Neural cell (in vitro differentiated cells): ENCODE measurements around the gene TENT4A. TPM values are rescaled to one million over a fixed set of nuclear protein-coding genes. Genes with fewer than 3 reads are reported as not detected.

Experiments used
- H2AFZ ChIP-seq: fragments of 200-600, 300-800 bp; sonication (generic), shearing (Covaris generic); 2 replicates; pipeline ENCODE4 v1.6.0; 2014; ENCODE audit warnings: low read depth, mild to moderate bottlenecking, antibody characterized with exemption, low read length, moderate library complexity
- H3F3A ChIP-seq: fragments of 200-600 bp; shearing (Covaris generic); 2 replicates; pipeline ENCODE4 v1.6.1; 2016; ENCODE audit warnings: mild to moderate bottlenecking, moderate library complexity, mixed read lengths, antibody characterized with exemption, low read length; ENCODE audit not compliant: insufficient read depth, poor library complexity, severe bottlenecking
- H3K27ac ChIP-seq: fragments of 200-600, 300-800 bp; sonication (generic), shearing (Covaris generic); 2 replicates; pipeline ENCODE4 v1.5.1; 2014; ENCODE audit warnings: mild to moderate bottlenecking, low read length, moderate library complexity
- H3K27me3 ChIP-seq: fragments of 300-800, 200-600 bp; sonication (generic), shearing (Covaris generic); 2 replicates; pipeline ENCODE4 v1.6.0; 2014; ENCODE audit warnings: mild to moderate bottlenecking, low read depth, low read length, moderate library complexity; ENCODE audit not compliant: insufficient read depth
- H3K36me3 ChIP-seq: fragments of 300-800, 200-600 bp; sonication (generic), shearing (Covaris generic); 2 replicates; pipeline ENCODE4 v1.5.1; 2014; ENCODE audit warnings: mild to moderate bottlenecking, antibody characterized with exemption, low read length, moderate library complexity; ENCODE audit not compliant: insufficient read depth
- H3K4me2 ChIP-seq: fragments of 300-800, 200-600 bp; sonication (generic), shearing (Covaris generic); 2 replicates; pipeline ENCODE4 v1.6.0; 2014; ENCODE audit warnings: mild to moderate bottlenecking, low read length
- H3K4me3 ChIP-seq: fragments of 300-800, 200-600 bp; sonication (generic), shearing (Covaris generic); 2 replicates; pipeline ENCODE4 v1.5.1; 2014; ENCODE audit warnings: mild to moderate bottlenecking, low read length, moderate library complexity
- H3K79me2 ChIP-seq: fragments of 200-600 bp; shearing (Covaris generic); replicated peaks from 2 replicates; pipeline ENCODE4 v1.6.0; 2014; ENCODE audit warnings: mild to moderate bottlenecking, low read length, moderate library complexity; ENCODE audit not compliant: insufficient read depth
- H3K9ac ChIP-seq: fragments of 300-800, 200-600 bp; sonication (generic), shearing (Covaris generic); 2 replicates; pipeline ENCODE4 v1.6.1; 2016; ENCODE audit warnings: mild to moderate bottlenecking, low read length, mixed read lengths
- H3K9me2 ChIP-seq: fragments of 200-600 bp; shearing (Covaris generic); 2 replicates; pipeline ENCODE4 v1.6.1; 2016; ENCODE audit warnings: mild to moderate bottlenecking, low read length, mixed read lengths; ENCODE audit not compliant: insufficient read depth
- H3K9me3 ChIP-seq: fragments of 200-600, 300-800 bp; sonication (generic), shearing (Covaris generic); 2 replicates; pipeline ENCODE4 v1.6.1; 2016; ENCODE audit warnings: mild to moderate bottlenecking, mixed run types, low read length, moderate library complexity, mixed read lengths
- H4K20me1 ChIP-seq: fragments of 200-600 bp; shearing (Covaris generic); 2 replicates; pipeline ENCODE4 v1.6.1; 2016; ENCODE audit warnings: mild to moderate bottlenecking, mixed run types; ENCODE audit not compliant: insufficient read depth
- EP300 ChIP-seq: fragments of 450-650 bp; conservative IDR thresholded peaks from 2 replicates; pipeline ENCODE4 v1.6.1; 2014; ENCODE audit warnings: antibody characterized with exemption, mild to moderate bottlenecking, moderate library complexity; ENCODE audit not compliant: poor library complexity, severe bottlenecking
- EZH2 ChIP-seq: fragments of 200-600, 300-800 bp; shearing (Covaris generic), sonication (generic); IDR thresholded peaks from 2 replicates; pipeline ENCODE4 v1.6.1; 2014; ENCODE audit warnings: antibody characterized with exemption, low read length, borderline replicate concordance, mild to moderate bottlenecking; ENCODE audit not compliant: insufficient read depth, poor library complexity, severe bottlenecking
- MXI1 ChIP-seq: fragments of 450-650 bp; conservative IDR thresholded peaks from 2 replicates; pipeline ENCODE4 v1.6.1; 2014; ENCODE audit warnings: antibody characterized with exemption, mild to moderate bottlenecking; ENCODE audit not compliant: poor library complexity, severe bottlenecking
- POLR2AphosphoS5 ChIP-seq: IDR thresholded peaks from 2 replicates; pipeline ENCODE4 v1.6.1; 2012
- RAD21 ChIP-seq: fragments of 450-650 bp; conservative IDR thresholded peaks from 2 replicates; pipeline ENCODE4 v1.6.1; 2014; ENCODE audit warnings: antibody characterized with exemption, mild to moderate bottlenecking, moderate library complexity
- SMC3 ChIP-seq: fragments of 450-650 bp; conservative IDR thresholded peaks from 2 replicates; pipeline ENCODE4 v1.6.1; 2014; ENCODE audit warnings: antibody characterized with exemption, mild to moderate bottlenecking, moderate library complexity; ENCODE audit not compliant: poor library complexity
- TAF1 ChIP-seq: IDR thresholded peaks from 2 replicates; pipeline ENCODE4 v1.6.1; 2012; ENCODE audit warnings: low read depth
- polyA plus RNA-seq: library from polyadenylated mRNA; depleted of rRNA; stranded (reverse); fragments of >200 nt; gene quantifications from 2 replicates; pipeline ENCODE4 v1.2.3, GENCODE V29; 2014
- TF ChIP-seq, protein P1 (sequence below): fragments of 450-650 bp; IDR thresholded peaks from 2 replicates; pipeline ENCODE4 v1.5.1; 2014; ENCODE audit warnings: antibody characterized with exemption, mild to moderate bottlenecking, moderate library complexity; ENCODE audit not compliant: poor library complexity, severe bottlenecking
- TF ChIP-seq, protein P2 (sequence below): IDR thresholded peaks from 2 replicates; pipeline ENCODE4 v1.6.1; 2012; ENCODE audit warnings: borderline replicate concordance

TENT4A gene
- polyA plus RNA-seq, 1 donor from 2014 or later = 12.1 TPM

DNA sequence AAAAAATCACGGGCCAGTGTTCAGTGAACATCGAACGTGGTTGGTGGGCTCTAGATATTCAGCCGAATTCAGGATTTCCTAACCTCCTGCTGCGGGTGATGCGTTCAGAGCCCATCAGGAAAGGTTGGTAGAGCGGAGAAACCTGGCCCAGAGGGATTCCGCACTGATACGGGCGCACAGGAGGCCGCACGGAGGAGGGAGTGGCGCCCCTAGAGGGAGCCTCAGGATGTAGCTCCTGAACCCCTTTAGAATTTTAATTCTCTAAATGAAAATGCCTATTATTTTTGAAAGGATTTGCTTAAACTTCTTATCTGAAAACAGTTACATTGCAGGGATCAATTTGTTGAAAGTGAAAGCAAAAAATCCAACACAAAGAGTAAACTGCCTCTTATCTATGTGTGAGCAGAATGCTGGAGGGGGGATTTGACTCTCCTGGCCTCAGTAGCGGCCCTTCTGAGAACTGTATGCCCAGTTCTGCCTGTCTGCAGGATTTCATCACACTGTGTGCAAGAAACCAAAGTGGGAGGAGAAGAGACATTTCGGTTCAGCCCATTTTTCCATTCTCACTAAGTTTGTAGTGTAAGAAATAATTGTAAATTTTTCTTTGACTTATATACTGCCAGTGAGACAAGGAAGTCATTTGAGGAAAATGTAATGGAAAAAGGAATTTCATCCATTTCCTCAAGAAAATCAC lies 75.9 kb downstream of the TENT4A start:
- TF ChIP-seq TAF1 = no peak
- TF ChIP-seq, protein P1, sequence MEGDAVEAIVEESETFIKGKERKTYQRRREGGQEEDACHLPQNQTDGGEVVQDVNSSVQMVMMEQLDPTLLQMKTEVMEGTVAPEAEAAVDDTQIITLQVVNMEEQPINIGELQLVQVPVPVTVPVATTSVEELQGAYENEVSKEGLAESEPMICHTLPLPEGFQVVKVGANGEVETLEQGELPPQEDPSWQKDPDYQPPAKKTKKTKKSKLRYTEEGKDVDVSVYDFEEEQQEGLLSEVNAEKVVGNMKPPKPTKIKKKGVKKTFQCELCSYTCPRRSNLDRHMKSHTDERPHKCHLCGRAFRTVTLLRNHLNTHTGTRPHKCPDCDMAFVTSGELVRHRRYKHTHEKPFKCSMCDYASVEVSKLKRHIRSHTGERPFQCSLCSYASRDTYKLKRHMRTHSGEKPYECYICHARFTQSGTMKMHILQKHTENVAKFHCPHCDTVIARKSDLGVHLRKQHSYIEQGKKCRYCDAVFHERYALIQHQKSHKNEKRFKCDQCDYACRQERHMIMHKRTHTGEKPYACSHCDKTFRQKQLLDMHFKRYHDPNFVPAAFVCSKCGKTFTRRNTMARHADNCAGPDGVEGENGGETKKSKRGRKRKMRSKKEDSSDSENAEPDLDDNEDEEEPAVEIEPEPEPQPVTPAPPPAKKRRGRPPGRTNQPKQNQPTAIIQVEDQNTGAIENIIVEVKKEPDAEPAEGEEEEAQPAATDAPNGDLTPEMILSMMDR = no peak
- Histone ChIP-seq H4K20me1 (no peaks in the 10 kb centered on the region), H3K4me3 (no peak overlapping the region), H3K9me3 (no peaks in the 10 kb centered on the region), H3K36me3 (no peaks in the 10 kb centered on the region), H3K79me2 (no peaks in the 10 kb centered on the region), H3K27ac (no peak overlapping the region), H3K4me2 (no peak overlapping the region), H3F3A (no peaks in the 10 kb centered on the region), H3K27me3 (no peaks in the 10 kb centered on the region), H3K9ac (no peak overlapping the region), H2AFZ (no peak overlapping the region), H3K9me2 (no peaks in the 10 kb centered on the region)

DNA sequence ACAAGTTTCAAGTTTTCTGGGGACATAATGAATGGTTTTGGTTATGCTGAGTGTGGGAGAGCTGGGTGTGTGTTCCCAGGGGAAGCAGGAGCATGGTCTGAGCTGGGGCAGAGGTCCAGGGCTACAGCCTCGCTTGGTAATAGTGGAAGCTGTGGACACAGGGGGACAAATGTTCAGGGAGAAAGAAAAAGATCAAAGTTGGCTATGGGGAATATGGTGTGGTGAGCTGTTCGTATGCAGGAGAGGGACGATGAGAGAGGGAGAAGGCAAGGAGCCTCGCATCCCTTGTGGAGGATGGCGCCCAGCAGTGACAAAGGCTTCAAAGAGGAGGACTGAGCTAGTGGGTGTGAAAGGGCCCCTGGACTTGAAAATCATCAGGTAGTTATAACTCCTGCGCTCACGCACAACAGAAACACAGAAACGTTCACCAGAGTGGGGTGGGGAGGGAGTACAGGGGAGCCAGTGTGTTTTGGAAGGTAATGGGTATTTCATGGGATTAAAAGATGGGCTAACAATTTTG lies 77.2 kb downstream of the TENT4A start:
- no peaks in the 10 kb centered on the region for H4K20me1 ChIP-seq
- H3K4me3 ChIP-seq = no peak overlapping the region
- H3K4me2 ChIP-seq = no peak overlapping the region
- H3F3A ChIP-seq = no peaks in the 10 kb centered on the region
- H3K36me3 ChIP-seq = no peaks in the 10 kb centered on the region
- no peak overlapping the region for H3K27ac ChIP-seq
- H3K79me2 ChIP-seq = no peaks in the 10 kb centered on the region
- H3K9me2 ChIP-seq = no peaks in the 10 kb centered on the region
- no peak overlapping the region for H2AFZ ChIP-seq
- no peaks in the 10 kb centered on the region for H3K27me3 ChIP-seq
- no peaks in the 10 kb centered on the region for H3K9me3 ChIP-seq
- TF ChIP-seq EP300 (no peak), SMC3 (no peak), MXI1 (no peak), EZH2 (no peak), TAF1 (no peak), RAD21 (no peak), POLR2AphosphoS5 (no peak)
- TF ChIP-seq, protein P1 = no peak
- TF ChIP-seq, protein P2, sequence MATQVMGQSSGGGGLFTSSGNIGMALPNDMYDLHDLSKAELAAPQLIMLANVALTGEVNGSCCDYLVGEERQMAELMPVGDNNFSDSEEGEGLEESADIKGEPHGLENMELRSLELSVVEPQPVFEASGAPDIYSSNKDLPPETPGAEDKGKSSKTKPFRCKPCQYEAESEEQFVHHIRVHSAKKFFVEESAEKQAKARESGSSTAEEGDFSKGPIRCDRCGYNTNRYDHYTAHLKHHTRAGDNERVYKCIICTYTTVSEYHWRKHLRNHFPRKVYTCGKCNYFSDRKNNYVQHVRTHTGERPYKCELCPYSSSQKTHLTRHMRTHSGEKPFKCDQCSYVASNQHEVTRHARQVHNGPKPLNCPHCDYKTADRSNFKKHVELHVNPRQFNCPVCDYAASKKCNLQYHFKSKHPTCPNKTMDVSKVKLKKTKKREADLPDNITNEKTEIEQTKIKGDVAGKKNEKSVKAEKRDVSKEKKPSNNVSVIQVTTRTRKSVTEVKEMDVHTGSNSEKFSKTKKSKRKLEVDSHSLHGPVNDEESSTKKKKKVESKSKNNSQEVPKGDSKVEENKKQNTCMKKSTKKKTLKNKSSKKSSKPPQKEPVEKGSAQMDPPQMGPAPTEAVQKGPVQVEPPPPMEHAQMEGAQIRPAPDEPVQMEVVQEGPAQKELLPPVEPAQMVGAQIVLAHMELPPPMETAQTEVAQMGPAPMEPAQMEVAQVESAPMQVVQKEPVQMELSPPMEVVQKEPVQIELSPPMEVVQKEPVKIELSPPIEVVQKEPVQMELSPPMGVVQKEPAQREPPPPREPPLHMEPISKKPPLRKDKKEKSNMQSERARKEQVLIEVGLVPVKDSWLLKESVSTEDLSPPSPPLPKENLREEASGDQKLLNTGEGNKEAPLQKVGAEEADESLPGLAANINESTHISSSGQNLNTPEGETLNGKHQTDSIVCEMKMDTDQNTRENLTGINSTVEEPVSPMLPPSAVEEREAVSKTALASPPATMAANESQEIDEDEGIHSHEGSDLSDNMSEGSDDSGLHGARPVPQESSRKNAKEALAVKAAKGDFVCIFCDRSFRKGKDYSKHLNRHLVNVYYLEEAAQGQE = no peak
- H3K9ac ChIP-seq = no peak overlapping the region
